ENCODE results near the gene CHST8.

CHST8 gene

GRCh38 chr19:33673258-33673875, 51.6 kb downstream of the CHST8 start:
- DNase-seq (ENCODE audit: low read depth in 2 of 2) = no peak

- DNase-seq (ENCODE audit: low read depth in 2 of 2) = no peak
Measured at GRCh38 chr19:33673996-33674625, 52.4 kb downstream of the CHST8 start.

GRCh38 chr19:33674626-33675367, 53.0 kb downstream of the CHST8 start:
- no peak for DNase-seq (ENCODE audit: low read depth in 2 of 2)

- no peak for DNase-seq (ENCODE audit: low read depth in 2 of 2)
Measured at GRCh38 chr19:33675501-33676124, 53.9 kb downstream of the CHST8 start.

GRCh38 chr19:33676999-33677665, 55.4 kb downstream of the CHST8 start:
- no peak for DNase-seq (ENCODE audit: low read depth in 2 of 2)

- no peak for DNase-seq (ENCODE audit: low read depth in 2 of 2)
Measured at GRCh38 chr19:33677745-33678426, 56.1 kb downstream of the CHST8 start.

- DNase-seq (ENCODE audit: low read depth in 2 of 2) = no peak
Measured at GRCh38 chr19:33678796-33679585, 57.2 kb downstream of the CHST8 start.

GRCh38 chr19:33679696-33680095, 57.9 kb downstream of the CHST8 start:
- DNase-seq (ENCODE audit: low read depth in 2 of 2) = no peak

- DNase-seq (ENCODE audit: low read depth in 2 of 2) = no peak
Measured at GRCh38 chr19:33681081-33681680, 59.4 kb downstream of the CHST8 start.

- DNase-seq (ENCODE audit: low read depth in 2 of 2) = no peak
Measured at GRCh38 chr19:33683881-33684537, 62.3 kb downstream of the CHST8 start.

GRCh38 chr19:33684538-33685232, 62.9 kb downstream of the CHST8 start:
- DNase-seq (ENCODE audit: low read depth in 2 of 2) = no peak

- DNase-seq (ENCODE audit: low read depth in 2 of 2) = no peak
Measured at GRCh38 chr19:33685541-33685940, 63.8 kb downstream of the CHST8 start.

- no peak for DNase-seq (ENCODE audit: low read depth in 2 of 2)
Measured at GRCh38 chr19:33686262-33686661, 64.5 kb downstream of the CHST8 start.

- no peak for DNase-seq (ENCODE audit: low read depth in 2 of 2)
Measured at GRCh38 chr19:33686687-33687480, 65.1 kb downstream of the CHST8 start.

GRCh38 chr19:33687481-33688170, 65.9 kb downstream of the CHST8 start:
- DNase-seq (ENCODE audit: low read depth in 2 of 2) = no peak

- DNase-seq (ENCODE audit: low read depth in 2 of 2) = no peak
Measured at GRCh38 chr19:33688171-33688992, 66.6 kb downstream of the CHST8 start.

Measured in stimulated activated CD8-positive, alpha-beta memory T cell treated with anti-CD3 and anti-CD28 coated beads, Interleukin-15, amount 100 ng/mL, for 48 hours (primary cell).